GM12875 (cell line): ENCODE measurements around the gene SGPP2.
"Not testable (repeated sequence)": the region's sequence is repeated elsewhere in the genome, so short reads cannot be mapped to it uniquely, and the experiment has no call there.

Experiments
- H3K4me3 ChIP-seq: one replicate; pipeline ENCODE4 v1.5.1; 2011; ENCODE audit warnings: low read depth, low read length, control low read depth
- TF ChIP-seq, protein P1 (sequence below): IDR thresholded peaks from 2 replicates; pipeline ENCODE4 v1.5.1; 2011; ENCODE audit warnings: low read depth, mild to moderate bottlenecking, control low read depth, inconsistent platforms, low read length, moderate library complexity, borderline replicate concordance; ENCODE audit not compliant: insufficient read depth

The SGPP2 gene

DNA sequence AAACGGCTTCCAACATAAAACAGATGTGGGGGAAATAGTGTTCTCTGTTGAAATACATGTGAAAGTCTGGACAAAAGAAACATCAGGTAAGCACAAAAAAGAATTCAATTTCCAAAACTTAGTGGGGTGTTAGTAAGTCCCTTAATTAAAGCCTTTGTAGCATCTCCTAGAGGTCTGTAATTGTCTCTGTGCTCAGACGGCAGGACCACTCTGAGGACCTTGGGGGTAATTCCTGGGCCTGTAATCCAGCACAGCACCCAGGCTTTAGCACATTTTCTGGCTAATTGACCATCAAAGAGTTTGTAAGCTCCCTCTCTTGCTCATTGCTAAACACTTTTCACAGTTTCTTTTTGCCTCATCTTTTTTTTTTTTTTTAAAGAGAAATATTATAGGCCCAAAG, 151.3 kb downstream of the SGPP2 start:
- TF ChIP-seq, protein P1, sequence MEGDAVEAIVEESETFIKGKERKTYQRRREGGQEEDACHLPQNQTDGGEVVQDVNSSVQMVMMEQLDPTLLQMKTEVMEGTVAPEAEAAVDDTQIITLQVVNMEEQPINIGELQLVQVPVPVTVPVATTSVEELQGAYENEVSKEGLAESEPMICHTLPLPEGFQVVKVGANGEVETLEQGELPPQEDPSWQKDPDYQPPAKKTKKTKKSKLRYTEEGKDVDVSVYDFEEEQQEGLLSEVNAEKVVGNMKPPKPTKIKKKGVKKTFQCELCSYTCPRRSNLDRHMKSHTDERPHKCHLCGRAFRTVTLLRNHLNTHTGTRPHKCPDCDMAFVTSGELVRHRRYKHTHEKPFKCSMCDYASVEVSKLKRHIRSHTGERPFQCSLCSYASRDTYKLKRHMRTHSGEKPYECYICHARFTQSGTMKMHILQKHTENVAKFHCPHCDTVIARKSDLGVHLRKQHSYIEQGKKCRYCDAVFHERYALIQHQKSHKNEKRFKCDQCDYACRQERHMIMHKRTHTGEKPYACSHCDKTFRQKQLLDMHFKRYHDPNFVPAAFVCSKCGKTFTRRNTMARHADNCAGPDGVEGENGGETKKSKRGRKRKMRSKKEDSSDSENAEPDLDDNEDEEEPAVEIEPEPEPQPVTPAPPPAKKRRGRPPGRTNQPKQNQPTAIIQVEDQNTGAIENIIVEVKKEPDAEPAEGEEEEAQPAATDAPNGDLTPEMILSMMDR, result no peak

GRCh38 chr2:222576171-222577081, 152.1 kb downstream of the SGPP2 start:
- no peak overlapping the region for H3K4me3 ChIP-seq
- TF ChIP-seq, protein P1, result no peak

More for the DNA sequence above, 151.3 kb downstream of the SGPP2 start:
- no peak overlapping the region for H3K4me3 ChIP-seq

GRCh38 chr2:222577341-222577740, 153.0 kb downstream of the SGPP2 start:
- TF ChIP-seq, protein P1, result no peak
- no peak overlapping the region for H3K4me3 ChIP-seq

DNA sequence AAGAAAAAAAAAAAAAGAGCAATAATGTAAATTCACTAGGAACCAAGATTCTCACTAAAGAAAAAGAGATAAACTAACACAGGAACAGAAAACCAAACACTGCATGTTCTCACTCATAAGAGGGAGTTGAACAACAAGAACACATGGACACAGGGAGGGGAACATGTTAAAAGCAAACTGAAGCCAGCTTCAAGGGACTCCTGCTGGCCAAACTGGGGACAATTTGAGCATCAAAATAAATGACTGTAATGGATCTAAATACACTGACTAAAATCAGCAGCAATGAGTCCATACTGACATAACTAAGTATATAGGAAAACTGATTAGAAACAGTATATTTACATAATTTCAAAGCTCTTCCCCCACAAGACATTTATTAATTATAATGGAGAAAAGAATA, 158.6 kb downstream of the SGPP2 start:
- TF ChIP-seq, protein P1, result 0 out of 2 replicates have a peak, but pooled peaks have one; percentile 8
- no peak overlapping the region for H3K4me3 ChIP-seq

DNA sequence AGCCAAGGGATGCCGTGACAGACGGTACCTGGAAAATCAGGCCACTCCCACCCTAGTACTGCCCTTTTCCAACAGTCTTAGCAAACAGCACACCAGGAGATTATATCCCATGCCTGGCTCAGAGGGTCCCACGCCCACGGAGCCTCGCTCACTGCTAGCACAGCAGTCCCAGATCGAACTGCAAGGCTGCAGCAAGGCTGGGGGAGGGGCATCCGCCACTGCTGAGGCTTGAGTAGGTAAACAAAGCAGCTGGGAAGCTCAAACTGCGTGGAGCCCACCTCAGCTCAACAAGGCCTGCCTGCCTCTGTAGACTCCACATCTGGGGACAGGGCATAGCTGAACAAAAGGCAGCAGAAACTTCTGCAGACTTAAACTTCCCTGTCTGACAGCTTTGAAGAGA, 160.2 kb downstream of the SGPP2 start:
- not testable (repeated sequence) for H3K4me3 ChIP-seq

GRCh38 chr2:222591661-222592060, 167.3 kb downstream of the SGPP2 start:
- no peak overlapping the region for H3K4me3 ChIP-seq
- TF ChIP-seq, protein P1, result no peak

GRCh38 chr2:222592176-222592575, 167.8 kb downstream of the SGPP2 start:
- no peak overlapping the region for H3K4me3 ChIP-seq
- TF ChIP-seq, protein P1, result no peak
